ENCODE results near the gene MAP1B. TPM values are rescaled to one million over a fixed set of nuclear protein-coding genes. Genes with fewer than 3 reads are reported as not detected.

Gene MAP1B
- total and polyA plus RNA-seq, 4 donors = 0.58 to 5.0 (median 2.1) TPM

- no peaks in the 10 kb centered on the region for H3K4me1 ChIP-seq (ENCODE audit: control insufficient read depth in 4 of 4, insufficient read depth in 4 of 4, low read length in 3 of 4)
- H3K27ac ChIP-seq (ENCODE audit: low read depth in 1 of 2, low read length in 2 of 2) = no peak overlapping the region
- no peak overlapping the region for H3K9ac ChIP-seq (ENCODE audit: low read depth in 1 of 2, low read length in 2 of 2)
- H3K9me3 ChIP-seq (ENCODE audit: control insufficient read depth in 4 of 4, low read length in 3 of 4) = no peaks in the 10 kb centered on the region
- TF ChIP-seq FOXA1 (IDR thresholded peaks at IDR 0.05) (no peak), HNF4A (conservative IDR thresholded peaks at IDR 0.05) (peak; percentile 9 to 43)
- DNase-seq (ENCODE audit: low spot score) = no peak
- WGBS = 41% methylated on average over 4 of the region's 4 CpGs
- peaks cover 0 to 3% (median 0%) of the 10 kb centered on the region in 4 donors for H3K27me3 ChIP-seq (ENCODE audit: control insufficient read depth in 4 of 4, insufficient read depth in 4 of 4, low read length in 3 of 4)
- H3K36me3 ChIP-seq (ENCODE audit: control insufficient read depth in 4 of 4, insufficient read depth in 3 of 4, low read depth in 1 of 4, low read length in 3 of 4) = no peaks in the 10 kb centered on the region
- no peak overlapping the region for H3K4me3 ChIP-seq (ENCODE audit: low read depth in 1 of 3, low read length in 3 of 3)
Measured at GRCh38 chr5:72172786-72173185, 65.5 kb downstream of the MAP1B start.

- WGBS = 88% methylated on average over 3 of the region's 3 CpGs
- no peaks in the 10 kb centered on the region for H3K36me3 ChIP-seq (ENCODE audit: control insufficient read depth in 4 of 4, insufficient read depth in 3 of 4, low read depth in 1 of 4, low read length in 3 of 4)
- H3K4me1 ChIP-seq (ENCODE audit: control insufficient read depth in 4 of 4, insufficient read depth in 4 of 4, low read length in 3 of 4) = no peaks in the 10 kb centered on the region
- TF ChIP-seq ATF3 (IDR thresholded peaks at IDR 0.05) (no peak), MAX (IDR thresholded peaks at IDR 0.05) (no peak), RAD21 (IDR thresholded peaks at IDR 0.05) (no peak), GABPA (IDR thresholded peaks at IDR 0.05 in 1 of 2, conservative IDR thresholded peaks at IDR 0.05 in 1 of 2) (no peak), YY1 (IDR thresholded peaks at IDR 0.05) (no peak), TAF1 (conservative IDR thresholded peaks at IDR 0.05) (no peak), ZBTB33 (IDR thresholded peaks at IDR 0.05) (no peak), JUND (IDR thresholded peaks at IDR 0.05) (no peak), SP1 (IDR thresholded peaks at IDR 0.05) (no peak), CTCF (IDR thresholded peaks at IDR 0.05; ENCODE audit: low read depth, low read length, missing input control) (no peak), HNF4G (IDR thresholded peaks at IDR 0.05) (no peak), NR2F2 (IDR thresholded peaks at IDR 0.05) (no peak), RXRA (IDR thresholded peaks at IDR 0.05) (no peak), EGR1 (IDR thresholded peaks at IDR 0.05; ENCODE audit: low read depth in 2 of 2) (no peak), HNF4A (conservative IDR thresholded peaks at IDR 0.05) (no peak)
- H3K4me3 ChIP-seq (ENCODE audit: low read depth in 1 of 3, low read length in 3 of 3) = no peak overlapping the region
- no peak overlapping the region for H3K27ac ChIP-seq (ENCODE audit: low read depth in 1 of 2, low read length in 2 of 2)
- DNase-seq (ENCODE audit: low spot score) = no peak
- no peak overlapping the region for H3K9ac ChIP-seq (ENCODE audit: low read depth in 1 of 2, low read length in 2 of 2)
- H3K9me3 ChIP-seq (ENCODE audit: control insufficient read depth in 4 of 4, low read length in 3 of 4) = no peaks in the 10 kb centered on the region
- H3K27me3 ChIP-seq (ENCODE audit: control insufficient read depth in 4 of 4, insufficient read depth in 4 of 4, low read length in 3 of 4) = peaks cover 0 to 4% (median 0%) of the 10 kb centered on the region in 4 donors
Measured at GRCh38 chr5:72177538-72177937, 70.3 kb downstream of the MAP1B start.
